HCT116 (cell line): ENCODE measurements around the gene CPM. TPM values are rescaled to one million over a fixed set of nuclear protein-coding genes. Genes with fewer than 3 reads are reported as not detected.
"Not testable (repeated sequence)": the region's sequence is repeated elsewhere in the genome, so short reads cannot be mapped to it uniquely, and the experiment has no call there.

Experiments
- ATAC-seq: fragments of 200-7000 bp; cut with Tn5 transposase; 2 replicates; pipeline ENCODE4 v1.9.1; 2020; ENCODE audit warnings: mild to moderate bottlenecking, moderate library complexity
- BruUV-seq: library from RNA; stranded (reverse); fragments of 400-500 nt; replicated peaks from 2 replicates; lab custom pipeline; 2021; lab: Mats Ljungman, UMichigan
- CTCF ChIA-PET: fragments of 300-600 bp; sonication (Branson Sonifier 250); formaldehyde crosslinking; loops from one replicate; lab custom pipeline; 2021; ENCODE audit warnings: antibody characterized with exemption; lab: Charles Lee
- POLR2A ChIA-PET: fragments of 300-600, 350-600 bp; sonication (Branson Sonifier 250); formaldehyde crosslinking; loops from one replicate; lab custom pipeline; 2021; ENCODE audit warnings: antibody characterized with exemption; lab: Charles Lee
- RAD21 ChIA-PET, 2 experiments: fragments of 300-600 bp; sonication (Branson Sonifier 250); formaldehyde crosslinking; loops; one replicate each; lab custom pipeline; 2023; ENCODE audit warnings: low total read pairs in 2 of 2; ENCODE audit not compliant: uncharacterized antibody in 2 of 2, unreplicated experiment in 2 of 2, low non-redundant PET in 1 of 2; lab: Charles Lee
- DNase-seq: peaks from one replicate; pipeline ENCODE4 v3.0.0-alpha.2; 2010; ENCODE audit warnings: low read depth, low spot score
- H2AFZ ChIP-seq: fragments of 200-600 bp; shearing (Covaris generic), sonication (generic); 2 replicates; pipeline ENCODE4 v1.6.1; 2017; ENCODE audit warnings: low read depth, mixed run types, mixed read lengths, antibody characterized with exemption, low read length; ENCODE audit not compliant: poor library complexity, severe bottlenecking
- H3K27ac ChIP-seq: 2 replicates; pipeline ENCODE4 v1.5.1; 2012; ENCODE audit warnings: low read depth, low read length
- H3K27me3 ChIP-seq: fragments of 200-600 bp; sonication (generic); 2 replicates; pipeline ENCODE4 v1.6.1; 2016; ENCODE audit warnings: mixed run types, low read length, mixed read lengths; ENCODE audit not compliant: insufficient read depth
- H3K36me3 ChIP-seq, 2 experiments: fragments of 200-500 bp in 1 of 2; fragments of 200-600 bp in 1 of 2; sonication (Bioruptor generic) in 1 of 2; sonication (generic) in 1 of 2; 2 replicates each; pipeline versions ENCODE4 v1.5.1 to v1.6.1; 2014 to 2016; ENCODE audit warnings: low read length in 2 of 2, inconsistent platforms in 1 of 2, mixed read lengths in 1 of 2, mixed run types in 1 of 2; ENCODE audit not compliant: insufficient read depth in 2 of 2, control insufficient read depth in 1 of 2
- H3K4me1 ChIP-seq, 2 experiments: fragments of 200-600 bp in 1 of 2; sonication (generic) in 1 of 2; 2 replicates each; pipeline versions ENCODE4 v1.5.1 to v1.6.1; 2012 to 2017; ENCODE audit warnings: low read length in 2 of 2, inconsistent platforms in 1 of 2, mild to moderate bottlenecking in 1 of 2, mixed read lengths in 1 of 2, mixed run types in 1 of 2, moderate library complexity in 1 of 2; ENCODE audit not compliant: insufficient read depth in 2 of 2, control insufficient read depth in 1 of 2
- H3K4me2 ChIP-seq: fragments of 200-600 bp; sonication (generic); 2 replicates; pipeline ENCODE4 v1.6.1; 2017; ENCODE audit warnings: mixed run types, low read length, mixed read lengths
- H3K4me3 ChIP-seq, 2 experiments: fragments of 200-600 bp in 1 of 2; sonication (generic) in 1 of 2; replicated peaks in 1 of 2; 2 replicates each; pipeline ENCODE4 v1.5.1; 2011 to 2016; ENCODE audit warnings: low read length in 2 of 2, control low read depth in 1 of 2, low read depth in 1 of 2, mild to moderate bottlenecking in 1 of 2, mixed read lengths in 1 of 2, mixed run types in 1 of 2
- H3K79me2 ChIP-seq: fragments of 200-600 bp; sonication (generic); 2 replicates; pipeline ENCODE4 v1.6.1; 2017; ENCODE audit warnings: mild to moderate bottlenecking, mixed run types, low read length, moderate library complexity, mixed read lengths; ENCODE audit not compliant: insufficient read depth
- H3K9ac ChIP-seq: fragments of 200-600 bp; sonication (generic); 2 replicates; pipeline ENCODE4 v1.6.1; 2016; ENCODE audit warnings: low read length, mixed read lengths
- H3K9me2 ChIP-seq: fragments of 200-600 bp; sonication (generic), shearing (Covaris generic); 2 replicates; pipeline ENCODE4 v1.6.1; 2017; ENCODE audit warnings: mixed run types, mild to moderate bottlenecking, moderate library complexity; ENCODE audit not compliant: insufficient read depth
- H3K9me3 ChIP-seq, 2 experiments: fragments of 200-500 bp in 1 of 2; fragments of 200-600 bp in 1 of 2; sonication (Bioruptor generic) in 1 of 2; sonication (generic) in 1 of 2; 2 replicates each; pipeline ENCODE4 v1.6.1; 2014 to 2017; ENCODE audit warnings: low read length in 2 of 2, mixed read lengths in 2 of 2, inconsistent platforms in 1 of 2, low read depth in 1 of 2, mild to moderate bottlenecking in 1 of 2, mixed run types in 1 of 2, moderate library complexity in 1 of 2; ENCODE audit not compliant: control insufficient read depth in 1 of 2, insufficient read depth in 1 of 2
- H4K20me1 ChIP-seq: fragments of 200-600 bp; sonication (generic), shearing (Covaris generic); 2 replicates; pipeline ENCODE4 v1.6.1; 2017; ENCODE audit warnings: mixed run types, mild to moderate bottlenecking, moderate library complexity; ENCODE audit not compliant: insufficient read depth
- intact Hi-C: fragments of 100-400 bp; cut with micrococcal nuclease; formaldehyde crosslinking; loops from 2 replicates; pipeline ENCODE4 v1.10.0; 2022
- total RNA-seq: library from RNA; stranded (reverse); gene quantifications from one replicate; pipeline ENCODE4 v1.2.1, GENCODE V29; 2021; ENCODE audit not compliant: unreplicated experiment

The CPM gene
- total RNA-seq, 1 experiment from 2014 or later, result 5.3 TPM

- 0 out of 4 replicates have a peak overlapping the region, but pooled peaks of 1 of the 2 experiments have one; percentile 31 for H3K4me3 ChIP-seq
- ATAC-seq, H3K9me3 ChIP-seq, DNase-seq, BruUV-seq, H4K20me1 ChIP-seq, H3K27me3 ChIP-seq, RAD21 ChIA-PET, H3K36me3 ChIP-seq, H3K9me2 ChIP-seq, intact Hi-C loops, H3K79me2 ChIP-seq, POLR2A ChIA-PET: not testable (repeated sequence)
- H3K4me2 ChIP-seq, result peak overlapping the region; percentile 66
- H2AFZ ChIP-seq, result peak overlapping the region; percentile 93
- H3K4me1 ChIP-seq, result peaks cover 37 to 56% of the 10 kb centered on the region in 2 experiments
- peak overlapping the region; percentile 12; the same call in 1 of the 2 replicates for H3K27ac ChIP-seq
- CTCF ChIA-PET, result interaction anchor here (1.1 kb wide), 1 partner anchor 28 kb away, joined by 3 read pairs; no protein-coding TSS in a partner anchor
- H3K9ac ChIP-seq, result peak overlapping the region; percentile 43
These were observed 130.6 kb downstream of the CPM start for GRCh38 chr12:68802372-68802745.

Other genes starting within 250 kb of the CPM start
- 99.0 TPM for gene NUP107, start 246.2 kb downstream of the CPM start, total RNA-seq
- 4.9 TPM for gene SLC35E3, start 187.0 kb downstream of the CPM start, total RNA-seq
- gene MDM2, start 125.0 kb downstream of the CPM start, total RNA-seq, result 170 TPM